Peyer's patch (tissue), 4 donors: ENCODE data around the gene TRIM2.

Experiments
- CTCF ChIP-seq, 6 experiments: fragments of 450-650 bp in 4 of 6; fragments of 200-600 bp in 2 of 6; sonication (generic) in 1 of 6; IDR thresholded peaks; one replicate each; pipeline ENCODE4 v1.5.1; 2017 to 2019; ENCODE audit warnings: antibody characterized with exemption in 6 of 6, mild to moderate bottlenecking in 3 of 6, moderate library complexity in 1 of 6
- POLR2A ChIP-seq, 2 donors: fragments of 450-650 bp; IDR thresholded peaks; one replicate each; pipeline ENCODE4 v1.5.1; 2017; ENCODE audit warnings: antibody characterized with exemption in 2 of 2, mild to moderate bottlenecking in 2 of 2, moderate library complexity in 2 of 2

GRCh38 chr4:153161226-153161963 lies 42.8 kb upstream of the TRIM2 start:
- no peak for TF ChIP-seq POLR2A (IDR thresholded peaks at IDR 0.05)
- no peak for TF ChIP-seq CTCF (IDR thresholded peaks at IDR 0.05)
